DND-41 (cell line): ENCODE data around the gene TPD52L2.

Source experiments
- ATAC-seq: fragments of 200-7000 bp; cut with Tn5 transposase; 3 replicates; pipeline ENCODE4 v1.9.1; 2021; ENCODE audit warnings: low read depth; ENCODE audit not compliant: insufficient read depth
- DNase-seq: peaks from one replicate; pipeline ENCODE4 v3.0.0-alpha.2; 2020
- H2AFZ ChIP-seq: 2 replicates; pipeline ENCODE4 v1.6.0; 2012; ENCODE audit warnings: low read depth, low read length
- H3K27ac ChIP-seq: 2 replicates; pipeline ENCODE4 v1.5.1; 2012; ENCODE audit warnings: low read length, inconsistent platforms
- H3K27me3 ChIP-seq: fragments of 200-600 bp; sonication (generic); 2 replicates; pipeline ENCODE4 v1.6.0; 2012; ENCODE audit warnings: low read length, mild to moderate bottlenecking, inconsistent platforms; ENCODE audit not compliant: insufficient read depth, poor library complexity
- H3K36me3 ChIP-seq: 2 replicates; pipeline ENCODE4 v1.5.1; 2012; ENCODE audit warnings: low read length, inconsistent platforms; ENCODE audit not compliant: insufficient read depth
- H3K4me1 ChIP-seq: 2 replicates; pipeline ENCODE4 v1.5.1; 2012; ENCODE audit warnings: mild to moderate bottlenecking, low read length; ENCODE audit not compliant: insufficient read depth
- H3K4me2 ChIP-seq: 2 replicates; pipeline ENCODE4 v1.6.0; 2012; ENCODE audit warnings: mild to moderate bottlenecking, moderate library complexity, low read length, inconsistent platforms; ENCODE audit not compliant: insufficient read depth
- H3K4me3 ChIP-seq, 2 experiments: fragments of 200-600 bp in 1 of 2; shearing (Covaris generic) in 1 of 2; 2 replicates each; pipeline ENCODE4 v1.5.1; 2012 to 2016; ENCODE audit warnings: inconsistent platforms in 2 of 2, low read length in 2 of 2, mild to moderate bottlenecking in 2 of 2, low read depth in 1 of 2, moderate library complexity in 1 of 2
- H3K79me2 ChIP-seq: 2 replicates; pipeline ENCODE4 v1.6.0; 2012; ENCODE audit warnings: low read length, inconsistent platforms; ENCODE audit not compliant: insufficient read depth
- H3K9ac ChIP-seq: 2 replicates; pipeline ENCODE4 v1.6.0; 2012; ENCODE audit warnings: low read depth, mild to moderate bottlenecking, inconsistent platforms, low read length, moderate library complexity
- H3K9me3 ChIP-seq: 2 replicates; pipeline ENCODE4 v1.5.1; 2012; ENCODE audit warnings: low read length, moderate library complexity, mild to moderate bottlenecking, inconsistent platforms; ENCODE audit not compliant: insufficient read depth, severe bottlenecking
- H4K20me1 ChIP-seq: 2 replicates; pipeline ENCODE4 v1.6.0; 2012; ENCODE audit warnings: low read length; ENCODE audit not compliant: insufficient read depth
- CTCF ChIP-seq: IDR thresholded peaks from 2 replicates; pipeline ENCODE4 v1.5.1; 2012; ENCODE audit warnings: borderline replicate concordance, low read length, moderate library complexity, mild to moderate bottlenecking; ENCODE audit not compliant: poor library complexity, severe bottlenecking; ENCODE audit errors: extremely low read depth
- EZH2 ChIP-seq: IDR thresholded peaks from 3 replicates; pipeline ENCODE4 v1.6.1; 2012; ENCODE audit warnings: borderline replicate concordance, low read depth, mild to moderate bottlenecking, moderate library complexity, low read length, inconsistent platforms; ENCODE audit not compliant: severe bottlenecking

Gene TPD52L2

GRCh38 chr20:63836458-63837344 is 28.4 kb upstream of the TPD52L2 start:
- Histone ChIP-seq H3K79me2 (no peaks in the 10 kb centered on the region), H3K4me1 (no peaks in the 10 kb centered on the region), H3K9me3 (no peaks in the 10 kb centered on the region), H3K36me3 (no peaks in the 10 kb centered on the region), H3K4me2 (no peak overlapping the region), H3K9ac (no peak overlapping the region), H3K27me3 (no peaks in the 10 kb centered on the region), H3K4me3 (no peak overlapping the region), H4K20me1 (peaks cover 6% of the 10 kb centered on the region), H2AFZ (no peak overlapping the region), H3K27ac (no peak overlapping the region)
- TF ChIP-seq EZH2 (no peak), CTCF (no peak)
- DNase-seq (no peak), ATAC-seq (no peak)

- Histone ChIP-seq H3K4me2 (no peak overlapping the region), H3K36me3 (no peaks in the 10 kb centered on the region), H3K4me3 (no peak overlapping the region), H2AFZ (no peak overlapping the region), H3K9ac (no peak overlapping the region), H3K27me3 (peaks cover 2% of the 10 kb centered on the region), H3K9me3 (no peaks in the 10 kb centered on the region), H3K27ac (no peak overlapping the region), H4K20me1 (peaks cover 6% of the 10 kb centered on the region), H3K4me1 (no peaks in the 10 kb centered on the region), H3K79me2 (no peaks in the 10 kb centered on the region)
- DNase-seq (no peak), ATAC-seq (no peak)
- TF ChIP-seq CTCF (no peak), EZH2 (no peak)
Observed at GRCh38 chr20:63837479-63837878, 27.6 kb upstream of the TPD52L2 start.

- no peak overlapping the region for H3K4me3 ChIP-seq
- H3K27ac ChIP-seq = no peak overlapping the region
- H3K79me2 ChIP-seq = no peaks in the 10 kb centered on the region
- H3K9me3 ChIP-seq = no peaks in the 10 kb centered on the region
- peaks cover 6% of the 10 kb centered on the region for H4K20me1 ChIP-seq
- no peak for DNase-seq
- H3K36me3 ChIP-seq = no peaks in the 10 kb centered on the region
- no peak overlapping the region for H2AFZ ChIP-seq
- no peak overlapping the region for H3K9ac ChIP-seq
- H3K4me1 ChIP-seq = no peaks in the 10 kb centered on the region
- no peak overlapping the region for H3K4me2 ChIP-seq
- TF ChIP-seq CTCF (no peak), EZH2 (no peak)
- no peak for ATAC-seq
- H3K27me3 ChIP-seq = peaks cover 21% of the 10 kb centered on the region
Observed at GRCh38 chr20:63839620-63840019, 25.4 kb upstream of the TPD52L2 start.
